Activated B cell treated with CpG ODN at 0.5 μM for 24 hours (primary cell): ENCODE data around the gene LDLRAP1. TPM values are rescaled to one million over a fixed set of nuclear protein-coding genes. Genes with fewer than 3 reads are reported as not detected.
"Not testable (repeated sequence)": the region's sequence is repeated elsewhere in the genome, so short reads cannot be mapped to it uniquely, and the experiment has no call there.

Source experiments
- ATAC-seq: fragments of 200-7000 bp; cut with Tn5 transposase; one replicate; pipeline ENCODE4 v1.10.0; 2021; ENCODE audit warnings: low read depth, mild to moderate bottlenecking, moderate library complexity
- CTCF ChIA-PET: fragments of 350-600 bp; sonication (Branson Sonifier 250); formaldehyde crosslinking; loops from one replicate; lab custom pipeline; 2021; ENCODE audit warnings: antibody characterized with exemption; lab: Charles Lee
- POLR2A ChIA-PET: fragments of 350-600 bp; sonication (Branson Sonifier 250); formaldehyde crosslinking; loops from one replicate; lab custom pipeline; 2021; ENCODE audit warnings: antibody characterized with exemption; lab: Charles Lee
- DNase-seq: peaks from one replicate; pipeline ENCODE4 v3.0.0; 2022
- H3K27ac Mint-ChIP-seq: one replicate; pipeline ENCODE4 v1.8.0; 2020; ENCODE audit warnings: mixed read lengths
- H3K27me3 Mint-ChIP-seq: one replicate; pipeline ENCODE4 v1.8.0; 2021; ENCODE audit warnings: mixed read lengths
- H3K36me3 Mint-ChIP-seq: one replicate; pipeline ENCODE4 v1.8.0; 2021; ENCODE audit warnings: low read depth, mixed read lengths
- H3K4me1 Mint-ChIP-seq: one replicate; pipeline ENCODE4 v1.8.0; 2021; ENCODE audit warnings: mixed read lengths
- H3K4me3 Mint-ChIP-seq: one replicate; pipeline ENCODE4 v1.8.0; 2020; ENCODE audit warnings: mild to moderate bottlenecking, mixed read lengths
- H3K9me3 Mint-ChIP-seq: one replicate; pipeline ENCODE4 v1.8.0; 2020; ENCODE audit warnings: mixed read lengths
- CTCF ChIP-seq: fragments of 200-600 bp; IDR thresholded peaks from one replicate; pipeline ENCODE4 v1.8.0; 2022; ENCODE audit warnings: antibody characterized with exemption, mild to moderate bottlenecking
- intact Hi-C: fragments of 100-400 bp; cut with micrococcal nuclease; formaldehyde crosslinking; loops from one replicate; pipeline ENCODE4 v1.15.1; 2024
- total RNA-seq: library from RNA; stranded (reverse); gene quantifications from 2 replicates; pipeline ENCODE4 v1.2.3, GENCODE V29; 2022

Gene LDLRAP1
- total RNA-seq, 1 donor from 2014 or later, result 10.8 TPM

GRCh38 chr1:25502957-25503356 lies 40.4 kb upstream of the LDLRAP1 start:
- peaks cover 3% of the 10 kb centered on the region for H3K27me3 Mint-ChIP-seq
- POLR2A ChIA-PET, result interaction anchor here (0.7 kb wide), 1 partner anchor 495 kb away, joined by 7 read pairs; the partner anchor contains the start of gene PAFAH2
- no peak for ATAC-seq
- no peak for DNase-seq
- H3K4me3 Mint-ChIP-seq, result no peak overlapping the region
- H3K27ac Mint-ChIP-seq, result no peak overlapping the region
- intact Hi-C loops, result loop anchor here (1.0 kb wide), 1 partner anchor 294 kb away; no protein-coding TSS in a partner anchor
- TF ChIP-seq CTCF, result no peak
- CTCF ChIA-PET, result interaction anchor here (1.2 to 2.8 kb wide), 3 partner anchors 15 to 307 kb away, joined by 4 to 10 read pairs (median 8); no protein-coding TSS in a partner anchor
- peaks cover 10% of the 10 kb centered on the region for H3K4me1 Mint-ChIP-seq
- H3K9me3 Mint-ChIP-seq, result no peaks in the 10 kb centered on the region
- H3K36me3 Mint-ChIP-seq, result peaks cover 29% of the 10 kb centered on the region

GRCh38 chr1:25503551-25504426 lies 39.6 kb upstream of the LDLRAP1 start:
- ATAC-seq, result peak; percentile 77
- peaks cover 10% of the 10 kb centered on the region for H3K4me1 Mint-ChIP-seq
- intact Hi-C loops, result loop anchor here (1.0 kb wide), 1 partner anchor 294 kb away; no protein-coding TSS in a partner anchor
- peaks cover 3% of the 10 kb centered on the region for H3K27me3 Mint-ChIP-seq
- ChIA-PET CTCF (interaction anchor here (0.6 to 2.8 kb wide), 7 partner anchors 16 to 315 kb away, joined by 3 to 35 read pairs (median 4); no protein-coding TSS in a partner anchor), POLR2A (interaction anchor here (0.9 kb wide), 1 partner anchor 307 kb away, joined by 3 read pairs; no protein-coding TSS in a partner anchor)
- H3K27ac Mint-ChIP-seq, result no peak overlapping the region
- DNase-seq, result peak; percentile 37
- no peak overlapping the region for H3K4me3 Mint-ChIP-seq
- no peak for TF ChIP-seq CTCF
- peaks cover 21% of the 10 kb centered on the region for H3K36me3 Mint-ChIP-seq
- H3K9me3 Mint-ChIP-seq, result no peaks in the 10 kb centered on the region

- DNase-seq, result no peak
- POLR2A ChIA-PET, result interaction anchor here (0.9 kb wide), 1 partner anchor 306 kb away, joined by 3 read pairs; no protein-coding TSS in a partner anchor
- no peak for TF ChIP-seq CTCF
- Mint-ChIP-seq H3K27me3 (peaks cover 3% of the 10 kb centered on the region), H3K27ac (no peak overlapping the region), H3K36me3 (peaks cover 13% of the 10 kb centered on the region), H3K9me3 (no peaks in the 10 kb centered on the region), H3K4me3 (no peak overlapping the region), H3K4me1 (peaks cover 10% of the 10 kb centered on the region)
- CTCF ChIA-PET, result interaction anchor here (0.8 to 2.8 kb wide), 5 partner anchors 15 to 314 kb away, joined by 3 to 35 read pairs (median 10); no protein-coding TSS in a partner anchor
- intact Hi-C loops, result no loop called here
- ATAC-seq, result no peak
These were observed 38.5 kb upstream of the LDLRAP1 start for GRCh38 chr1:25504706-25505595.

- POLR2A ChIA-PET, result no interaction called here
- no peak for TF ChIP-seq CTCF
- CTCF ChIA-PET, result interaction anchor here (0.8 to 2.2 kb wide), 3 partner anchors 14 to 305 kb away, joined by 3 to 35 read pairs (median 14); no protein-coding TSS in a partner anchor
- Mint-ChIP-seq H3K4me1 (peaks cover 10% of the 10 kb centered on the region), H3K36me3 (peaks cover 5% of the 10 kb centered on the region), H3K27ac (no peak overlapping the region), H3K27me3 (peaks cover 3% of the 10 kb centered on the region), H3K4me3 (no peak overlapping the region), H3K9me3 (no peaks in the 10 kb centered on the region)
- no peak for ATAC-seq
- DNase-seq, result no peak
- intact Hi-C loops, result no loop called here
These were observed 37.6 kb upstream of the LDLRAP1 start for GRCh38 chr1:25505656-25506385.

- H3K27ac Mint-ChIP-seq, H3K9me3 Mint-ChIP-seq, intact Hi-C loops, H3K27me3 Mint-ChIP-seq, H3K4me1 Mint-ChIP-seq, DNase-seq, ATAC-seq, POLR2A ChIA-PET, H3K36me3 Mint-ChIP-seq, CTCF ChIA-PET, H3K4me3 Mint-ChIP-seq: not testable (repeated sequence)
These were observed 36.6 kb upstream of the LDLRAP1 start for GRCh38 chr1:25506566-25507463.
